HG03520 (cell line): ENCODE results near the gene TULP4.

Experiments
- ATAC-seq: cut with Tn5 transposase; IDR thresholded peaks from one replicate; pipeline ENCODE4 v1.9.1; 2021; ENCODE audit warnings: mild to moderate bottlenecking, moderate library complexity; ENCODE audit not compliant: unreplicated experiment

The TULP4 gene

DNA sequence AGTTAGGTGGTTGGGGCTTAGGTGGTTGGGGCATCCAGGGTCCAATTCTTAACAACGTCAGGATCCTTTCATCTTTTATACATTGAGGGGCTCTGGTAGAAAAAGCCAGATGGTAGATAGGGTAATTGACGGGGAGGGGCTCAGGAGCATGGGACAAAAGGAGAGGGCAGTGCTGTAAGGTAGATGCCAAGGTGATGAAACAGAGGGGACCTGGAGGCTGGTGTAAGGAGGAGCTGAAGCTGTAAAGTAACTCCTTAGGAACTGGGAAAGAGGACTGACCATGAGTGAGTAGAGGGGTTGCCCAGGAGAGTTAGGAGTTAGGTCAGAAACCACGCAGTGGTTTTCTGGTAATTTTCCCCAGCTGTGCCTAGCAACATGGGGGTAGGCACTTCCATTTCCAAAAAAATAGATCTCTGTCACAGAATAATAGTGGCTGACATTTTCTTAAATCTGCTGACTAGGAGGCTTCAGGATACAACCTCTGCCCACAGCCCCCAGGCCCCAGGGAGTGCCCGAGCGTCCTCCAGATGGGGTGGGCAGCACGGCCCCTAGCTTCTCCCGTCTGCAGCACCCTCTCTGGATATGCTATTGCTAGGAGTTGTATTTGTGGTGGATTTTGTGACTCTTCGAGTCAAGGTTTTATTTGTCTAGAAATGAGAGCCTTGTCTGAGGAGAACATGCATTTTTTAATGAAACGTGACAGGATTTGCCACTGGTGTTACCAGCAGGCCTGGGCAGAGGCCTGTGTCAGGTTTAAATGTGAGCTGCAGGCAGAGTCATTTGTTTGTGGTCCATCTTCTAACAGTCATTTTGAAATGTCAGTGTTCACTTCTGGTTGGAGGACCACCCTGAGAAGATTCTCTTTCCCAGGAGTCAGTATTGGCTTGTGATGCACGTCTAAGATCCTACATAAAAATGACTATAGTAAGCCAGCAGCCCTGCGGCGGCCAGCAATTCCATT, 44.6 kb downstream of the TULP4 start:
- ATAC-seq, result no peak

DNA sequence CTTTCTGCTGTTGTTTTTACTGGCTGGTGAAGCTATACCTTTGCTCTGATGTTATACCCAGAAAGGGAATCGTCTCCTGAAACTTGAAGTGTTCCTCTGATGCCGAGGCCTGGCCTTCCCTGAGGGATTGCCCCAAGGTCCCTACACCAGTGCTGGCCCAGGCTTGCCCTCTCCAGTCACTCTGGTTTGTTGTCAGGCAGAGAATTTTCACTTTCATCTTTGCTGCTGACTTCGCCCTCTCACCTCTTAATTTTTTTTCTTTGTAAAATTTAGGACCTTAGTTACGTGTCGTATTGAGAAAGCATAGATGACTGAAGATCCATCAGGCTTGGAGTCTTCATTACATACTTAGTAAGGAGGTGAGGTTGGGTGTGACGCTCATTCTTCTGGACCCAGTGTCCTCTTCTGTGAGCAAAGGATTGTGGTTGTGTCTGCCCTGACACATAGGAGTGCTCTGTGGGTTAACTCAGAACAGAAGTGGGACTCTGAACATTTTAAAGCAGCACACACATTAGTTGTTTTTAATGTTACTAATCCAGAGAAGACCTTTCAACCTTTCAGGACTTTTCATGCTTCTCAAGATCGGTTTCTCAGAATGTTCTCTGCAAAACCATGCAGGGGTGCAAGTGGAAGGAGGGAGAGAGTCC, 45.4 kb downstream of the TULP4 start:
- peak; percentile 57 for ATAC-seq

- no peak for ATAC-seq
Measured at GRCh38 chr6:158358450-158359077, 46.3 kb downstream of the TULP4 start.

- ATAC-seq, result no peak
Measured at GRCh38 chr6:158361068-158361467, 48.8 kb downstream of the TULP4 start.

GRCh38 chr6:158361961-158362669, 49.9 kb downstream of the TULP4 start:
- ATAC-seq, result no peak

DNA sequence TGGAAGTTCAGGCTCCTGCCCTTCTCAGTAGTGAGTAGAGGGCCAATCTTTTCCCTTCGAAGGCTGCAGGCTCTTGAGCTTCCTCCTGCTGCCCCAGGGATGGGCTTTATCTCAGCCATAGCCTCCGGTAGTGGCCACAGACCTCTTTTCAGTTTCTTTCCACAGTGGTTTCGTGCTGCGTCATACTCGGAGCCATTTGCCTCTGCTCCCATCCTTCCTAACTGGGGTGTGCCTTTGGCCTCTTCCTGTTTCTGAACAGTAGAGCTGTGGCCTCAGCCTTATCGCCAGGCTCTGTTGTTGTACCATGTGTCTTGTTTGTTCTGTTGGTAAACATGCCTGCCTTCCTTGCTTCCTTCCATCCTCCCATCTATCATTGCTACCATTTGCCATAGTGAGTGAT, 54.1 kb downstream of the TULP4 start:
- ATAC-seq, result no peak

DNA sequence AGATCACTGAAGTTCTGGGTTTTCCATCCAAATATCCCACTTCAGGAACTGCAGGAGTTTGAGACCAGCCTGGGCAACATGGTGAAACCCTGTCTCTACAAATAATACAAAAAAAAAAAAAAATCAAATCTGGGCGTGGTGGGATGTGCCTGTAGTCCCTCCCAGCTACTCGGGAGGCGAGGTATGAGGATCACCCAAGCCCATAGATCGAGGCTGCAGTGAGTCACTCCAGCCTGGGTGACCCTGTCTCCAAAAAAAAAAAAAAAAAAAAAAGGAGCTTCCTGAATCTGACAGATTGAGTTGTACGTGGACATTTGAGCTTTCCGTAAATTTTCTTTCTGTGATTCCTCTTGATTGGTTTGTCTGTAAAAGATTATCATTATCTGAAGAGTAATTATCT, 55.6 kb downstream of the TULP4 start:
- ATAC-seq, result no peak

DNA sequence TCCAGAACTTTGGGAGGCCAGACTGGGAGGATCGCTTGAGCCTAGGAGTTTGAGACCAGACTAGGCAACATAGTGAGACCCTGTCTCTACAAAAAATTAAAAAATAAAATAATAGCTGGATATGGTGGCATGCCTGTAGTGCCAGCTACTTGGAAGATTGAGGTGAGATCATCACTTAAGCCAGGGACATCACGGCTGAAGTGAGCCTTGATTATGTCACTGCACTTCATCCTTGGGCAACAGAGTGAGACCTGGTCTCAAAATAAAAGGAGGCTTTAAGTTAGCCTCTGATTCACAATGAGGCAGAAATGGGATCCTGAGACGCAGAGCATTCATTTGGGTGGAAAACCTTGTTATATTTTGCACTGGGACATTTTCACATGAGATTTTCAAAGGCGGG, 57.0 kb downstream of the TULP4 start:
- ATAC-seq, result no peak

- no peak for ATAC-seq
Measured at GRCh38 chr6:158370805-158371204, 58.5 kb downstream of the TULP4 start.

DNA sequence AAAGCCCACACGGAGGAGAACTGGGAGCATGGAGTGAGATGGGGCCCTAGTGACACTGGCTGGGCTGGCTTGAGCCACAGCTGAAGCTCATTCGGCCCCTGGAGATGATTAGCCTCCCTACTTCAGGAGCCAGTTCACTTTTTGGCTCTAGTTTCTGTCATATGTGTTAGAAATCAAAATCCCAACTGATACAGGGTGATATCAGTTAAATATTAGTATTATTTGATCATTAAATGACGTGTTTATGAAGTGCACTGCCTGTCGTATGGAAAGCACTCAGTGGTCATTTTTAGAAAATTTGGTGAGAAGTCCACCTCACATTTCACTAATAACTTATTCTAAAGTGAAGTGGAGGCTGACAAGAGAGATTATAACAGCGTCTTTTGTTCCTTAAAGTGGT, 59.0 kb downstream of the TULP4 start:
- no peak for ATAC-seq

- ATAC-seq, result no peak
Measured at GRCh38 chr6:158372574-158372973, 60.3 kb downstream of the TULP4 start.

GRCh38 chr6:158373214-158373613, 60.9 kb downstream of the TULP4 start:
- ATAC-seq, result no peak

DNA sequence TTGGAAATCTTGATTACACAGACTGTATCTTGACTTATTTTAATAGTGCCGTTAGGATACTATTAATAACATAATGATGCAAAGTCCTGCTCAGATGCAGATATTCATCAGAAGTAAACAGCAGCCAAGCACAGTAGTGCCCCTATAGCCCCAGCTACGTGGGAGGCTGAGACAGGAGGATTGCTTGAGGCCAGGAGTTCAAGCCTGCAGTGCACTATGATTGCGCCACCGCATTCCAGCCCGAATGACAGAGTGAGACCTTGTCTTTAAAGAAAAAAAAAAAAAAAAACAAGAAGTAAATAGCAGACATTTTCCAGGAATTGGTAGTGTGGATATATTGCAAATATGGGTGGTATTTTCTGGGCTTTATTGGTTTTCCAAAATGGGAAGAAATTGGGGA, 61.8 kb downstream of the TULP4 start:
- no peak for ATAC-seq

DNA sequence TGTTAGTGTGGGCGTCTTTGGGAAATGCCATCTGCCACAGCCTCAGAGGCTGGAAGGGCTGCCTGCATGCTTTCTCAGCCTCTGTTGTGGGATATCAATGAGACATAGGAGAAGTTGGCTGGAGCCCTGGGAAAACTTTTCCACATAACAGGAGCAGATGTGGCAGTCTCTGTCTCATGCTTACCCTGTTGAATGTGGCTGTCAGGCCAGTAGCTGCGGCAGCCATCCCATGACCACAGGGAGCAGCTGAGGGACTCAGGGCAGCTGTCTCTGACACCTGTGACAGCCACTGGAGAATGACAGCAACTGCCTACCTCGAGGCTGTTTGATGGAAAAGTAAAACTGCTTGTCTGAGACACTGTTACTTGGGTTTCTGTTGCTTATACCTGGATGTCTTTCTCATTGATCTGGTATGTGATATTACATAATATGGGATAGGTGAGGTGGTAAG, 64.4 kb downstream of the TULP4 start:
- ATAC-seq, result no peak

DNA sequence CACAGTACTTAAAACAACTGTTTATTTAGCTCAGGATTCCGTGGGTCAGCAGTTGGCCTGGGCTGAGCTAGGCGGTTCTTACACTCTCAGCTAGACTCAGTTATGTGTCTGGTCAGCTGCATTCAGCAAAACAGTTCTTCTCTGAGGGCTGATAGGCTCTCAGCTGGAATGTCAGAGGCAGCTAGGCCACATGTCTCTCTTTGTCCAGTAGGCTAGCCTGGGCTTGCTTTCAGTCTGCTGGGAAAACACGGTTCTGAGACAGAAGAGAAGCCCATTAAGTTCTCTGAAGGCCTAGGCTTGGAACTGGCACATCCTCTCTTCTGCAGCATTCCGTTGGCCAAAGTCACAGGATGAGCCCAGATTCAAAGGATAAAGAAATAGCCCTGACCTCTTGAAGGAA, 65.6 kb downstream of the TULP4 start:
- ATAC-seq, result no peak

- no peak for ATAC-seq
Measured at GRCh38 chr6:158379336-158379735, 67.1 kb downstream of the TULP4 start.

GRCh38 chr6:158381214-158381613, 68.9 kb downstream of the TULP4 start:
- ATAC-seq, result no peak

- no peak for ATAC-seq
Measured at GRCh38 chr6:158382491-158382890, 70.2 kb downstream of the TULP4 start.

- no peak for ATAC-seq
Measured at GRCh38 chr6:158383057-158383456, 70.8 kb downstream of the TULP4 start.

DNA sequence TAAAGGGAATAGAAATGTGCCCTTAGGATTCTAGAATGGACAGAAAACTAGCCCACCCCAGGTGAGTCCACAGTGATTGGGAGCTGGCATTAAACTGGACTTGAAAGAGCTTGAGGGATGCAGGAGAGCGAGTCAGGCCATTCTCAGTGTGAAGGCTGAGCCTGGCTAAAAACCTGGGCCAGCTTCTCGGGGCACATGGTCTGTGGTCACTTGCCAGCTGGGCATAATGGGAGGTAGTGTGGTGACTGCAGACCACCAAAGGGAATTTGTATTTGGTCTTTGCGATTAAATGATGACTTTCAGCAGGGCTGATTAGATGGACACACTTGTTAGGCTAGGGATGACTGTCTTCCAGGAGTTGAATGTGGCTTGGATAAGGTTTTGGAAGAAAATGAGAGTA, 71.3 kb downstream of the TULP4 start:
- no peak for ATAC-seq

DNA sequence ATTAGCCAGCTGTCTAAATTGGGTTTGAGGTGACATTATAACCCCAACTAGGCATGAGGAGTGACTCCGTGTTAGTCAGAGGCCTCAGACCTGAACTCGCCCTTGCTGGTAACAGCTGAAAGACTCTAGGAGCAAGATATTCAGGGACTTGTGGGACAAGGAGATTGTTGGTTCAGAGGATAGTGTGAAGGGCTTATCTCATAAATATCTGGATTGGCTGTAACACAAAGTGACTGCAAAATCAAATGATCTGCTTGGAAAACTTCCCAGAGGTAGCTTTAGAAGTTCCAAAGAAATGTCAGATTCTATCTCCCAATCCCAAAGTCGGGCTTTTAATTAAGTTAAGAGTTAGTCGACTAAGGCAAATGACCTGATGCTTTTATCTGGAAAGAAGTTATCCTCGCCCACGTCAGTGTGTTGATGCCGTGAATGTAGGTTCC, 72.4 kb downstream of the TULP4 start:
- no peak for ATAC-seq
